ENCODE data around the gene ZBTB20.
A peak's percentile ranks its signal among the peaks of the same experiment; 100 is the strongest.

ZBTB20 gene

GRCh38 chr3:115007966-115008365 is 139.1 kb downstream of the ZBTB20 start:
- DNase-seq: no peak

- DNase-seq: no peak
Measured at GRCh38 chr3:115004201-115005140, 142.6 kb downstream of the ZBTB20 start.

- DNase-seq: no peak
Measured at GRCh38 chr3:114998971-114999579, 148.0 kb downstream of the ZBTB20 start.

GRCh38 chr3:114994554-114995341 is 152.3 kb downstream of the ZBTB20 start:
- no peak for DNase-seq

GRCh38 chr3:114985776-114986175 is 161.3 kb downstream of the ZBTB20 start:
- DNase-seq: no peak

- DNase-seq: no peak
Measured at GRCh38 chr3:114983248-114983647, 163.8 kb downstream of the ZBTB20 start.

GRCh38 chr3:114974387-114974786 is 172.7 kb downstream of the ZBTB20 start:
- DNase-seq: no peak

- no peak for DNase-seq
Measured at GRCh38 chr3:114973536-114973935, 173.6 kb downstream of the ZBTB20 start.

- DNase-seq: no peak
Measured at GRCh38 chr3:114967168-114967567, 179.9 kb downstream of the ZBTB20 start.

- no peak for DNase-seq
Measured at GRCh38 chr3:114962189-114962588, 184.9 kb downstream of the ZBTB20 start.

- no peak for DNase-seq
Measured at GRCh38 chr3:114958930-114959329, 188.2 kb downstream of the ZBTB20 start.

GRCh38 chr3:114953800-114954199 is 193.3 kb downstream of the ZBTB20 start:
- no peak for DNase-seq

- DNase-seq: no peak
Measured at GRCh38 chr3:114953215-114953799, 193.8 kb downstream of the ZBTB20 start.

- DNase-seq: no peak
Measured at GRCh38 chr3:114942773-114943172, 204.3 kb downstream of the ZBTB20 start.

- DNase-seq: peak in 1 of 3 donors; percentile 15
Measured at GRCh38 chr3:114941626-114942309, 205.3 kb downstream of the ZBTB20 start.

- no peak for DNase-seq
Measured at GRCh38 chr3:114939920-114940319, 207.2 kb downstream of the ZBTB20 start.

- DNase-seq: no peak
Measured at GRCh38 chr3:114933407-114933806, 213.7 kb downstream of the ZBTB20 start.

GRCh38 chr3:114929971-114930732 is 216.9 kb downstream of the ZBTB20 start:
- DNase-seq: peak in 2 of 3 donors; percentile 10 to 34

- DNase-seq: peak; percentile 48 to 70 (median 59)
Measured at GRCh38 chr3:114928989-114929640, 218.0 kb downstream of the ZBTB20 start.

- DNase-seq: no peak
Measured at GRCh38 chr3:114904633-114905032, 242.5 kb downstream of the ZBTB20 start.

GRCh38 chr3:114903213-114903612 is 243.9 kb downstream of the ZBTB20 start:
- DNase-seq: peak; percentile 13 to 28 (median 24)

Data from suppressor macrophage treated with lipopolysaccharide for 1 hour (primary cell).